ENCODE measurements around the gene LTBP3. TPM values are rescaled to one million over a fixed set of nuclear protein-coding genes. Genes with fewer than 3 reads are reported as not detected.

LTBP3 gene
- total and polyA plus RNA-seq, 2 of the 13 experiments (the other 11 are each of a cell fraction or from before 2014, with no cell fraction given) = 12.2 to 68.1 TPM

DNA sequence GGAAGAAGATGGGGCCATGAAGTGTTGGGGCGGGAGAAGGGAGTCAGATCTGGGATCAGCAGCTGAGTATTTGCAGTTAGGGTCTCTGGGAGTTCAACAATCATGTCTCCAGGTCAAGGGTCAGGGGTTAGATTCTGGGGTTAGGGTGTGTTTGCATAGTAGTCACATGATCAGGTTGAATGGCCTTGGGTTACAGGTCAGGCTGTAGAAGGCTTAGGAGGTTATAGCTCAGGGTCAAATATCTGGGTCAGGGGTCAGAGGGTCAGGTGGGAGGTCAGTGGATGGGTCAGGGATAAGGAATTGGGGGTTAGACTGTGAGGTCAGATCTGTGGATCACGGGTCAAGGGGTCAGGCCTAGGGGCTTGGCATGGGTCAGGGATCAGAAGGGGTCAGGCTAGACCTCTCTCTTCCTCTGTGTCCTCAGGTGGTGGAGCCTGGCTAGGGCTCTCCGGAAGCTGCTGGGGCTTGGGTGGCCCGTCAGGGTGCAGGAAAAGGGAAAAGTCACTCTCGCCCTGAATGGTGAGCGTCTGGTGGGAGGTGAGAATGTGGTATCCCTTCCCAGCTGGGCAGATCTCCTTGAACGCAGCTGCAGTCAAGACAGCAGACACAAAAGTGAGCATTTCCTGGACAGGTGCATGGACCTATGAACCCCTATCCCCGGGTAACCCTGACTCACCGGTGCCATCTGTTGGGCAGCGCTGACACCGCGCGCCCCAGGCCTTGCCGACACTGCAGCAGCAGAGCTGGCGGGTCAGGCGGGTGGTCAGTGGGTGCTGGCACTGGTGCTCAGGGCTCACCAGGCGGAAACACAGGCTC is 6.4 kb downstream of the LTBP3 start (continued):
- TF ChIP-seq PATZ1 (CRISPR knock-in tag; IDR thresholded peaks at IDR 0.05) (peak; percentile 71), RFXAP (CRISPR knock-in tag; IDR thresholded peaks at IDR 0.05; ENCODE audit: borderline replicate concordance) (peak; percentile 22; the same call in 1 of the 2 replicates), ZFP90 (CRISPR knock-in tag; IDR thresholded peaks at IDR 0.05; ENCODE audit: borderline replicate concordance) (peak; percentile 62; the same call in 1 of the 2 replicates), ZBTB38 (CRISPR knock-in tag; IDR thresholded peaks at IDR 0.05) (peak; percentile 100), ZMYM3 (CRISPR knock-in tag; IDR thresholded peaks at IDR 0.05) (0 out of 2 replicates have a peak, but pooled peaks have one; percentile 10), ZKSCAN8 (CRISPR knock-in tag; IDR thresholded peaks at IDR 0.05; ENCODE audit: borderline replicate concordance) (no peak), ZSCAN21 (CRISPR knock-in tag; IDR thresholded peaks at IDR 0.05; ENCODE audit: borderline replicate concordance) (peak; percentile 39; the same call in 1 of the 2 replicates), ZNF367 (CRISPR knock-in tag; IDR thresholded peaks at IDR 0.05; ENCODE audit: borderline replicate concordance) (no peak), THAP11 (CRISPR knock-in tag; IDR thresholded peaks at IDR 0.05) (peak; percentile 40; the same call in 1 of the 2 replicates), THRA (CRISPR knock-in tag; IDR thresholded peaks at IDR 0.05; ENCODE audit: borderline replicate concordance) (peak; percentile 100), EEA1 (CRISPR knock-in tag; IDR thresholded peaks at IDR 0.05; ENCODE audit: borderline replicate concordance) (0 out of 2 replicates have a peak, but pooled peaks have one; percentile 19), NFIC (IDR thresholded peaks at IDR 0.05; ENCODE audit: low read length) (0 out of 2 replicates have a peak, but pooled peaks have one; percentile 58), NR2F6 (IDR thresholded peaks at IDR 0.05) (peak; percentile 100), NR2F6 (CRISPR knock-in tag; IDR thresholded peaks at IDR 0.05) (peak; percentile 95), HIC2 (CRISPR knock-in tag; IDR thresholded peaks at IDR 0.05; ENCODE audit: low read depth) (peak; percentile 85), SRSF9 (IDR thresholded peaks at IDR 0.05; ENCODE audit: borderline replicate concordance, insufficient read depth, low read depth, low read length, poor library complexity, severe bottlenecking) (no peak), NR2C2 (CRISPR knock-in tag; IDR thresholded peaks at IDR 0.05; ENCODE audit: borderline replicate concordance) (peak; percentile 98), ARNT2 (CRISPR knock-in tag; IDR thresholded peaks at IDR 0.05; ENCODE audit: low read depth) (peak; percentile 38; the same call in 1 of the 2 replicates), GMEB1 (CRISPR knock-in tag; IDR thresholded peaks at IDR 0.05; ENCODE audit: borderline replicate concordance) (no peak), BCL6 (CRISPR knock-in tag; IDR thresholded peaks at IDR 0.05) (peak; percentile 87), KAT8 (CRISPR knock-in tag; IDR thresholded peaks at IDR 0.05) (0 out of 2 replicates have a peak, but pooled peaks have one; percentile 24), GABPA (IDR thresholded peaks at IDR 0.05; ENCODE audit: low read depth, low read length) (no peak), GABPA (CRISPR knock-in tag; IDR thresholded peaks at IDR 0.05; ENCODE audit: low read depth) (peak; percentile 19; the same call in 1 of the 2 replicates)
